GM21723 (cell line): Measurements from ENCODE around the gene SYT11.
A peak's percentile ranks its signal among the peaks of the same experiment; 100 is the strongest.
"Not testable (repeated sequence)": the region's sequence is repeated elsewhere in the genome, so short reads cannot be mapped to it uniquely, and the experiment has no call there.

Experiments
- ATAC-seq: cut with Tn5 transposase; IDR thresholded peaks from one replicate; pipeline ENCODE4 v1.9.1; 2021; ENCODE audit warnings: mild to moderate bottlenecking, moderate library complexity; ENCODE audit not compliant: unreplicated experiment

The SYT11 gene, protein sequence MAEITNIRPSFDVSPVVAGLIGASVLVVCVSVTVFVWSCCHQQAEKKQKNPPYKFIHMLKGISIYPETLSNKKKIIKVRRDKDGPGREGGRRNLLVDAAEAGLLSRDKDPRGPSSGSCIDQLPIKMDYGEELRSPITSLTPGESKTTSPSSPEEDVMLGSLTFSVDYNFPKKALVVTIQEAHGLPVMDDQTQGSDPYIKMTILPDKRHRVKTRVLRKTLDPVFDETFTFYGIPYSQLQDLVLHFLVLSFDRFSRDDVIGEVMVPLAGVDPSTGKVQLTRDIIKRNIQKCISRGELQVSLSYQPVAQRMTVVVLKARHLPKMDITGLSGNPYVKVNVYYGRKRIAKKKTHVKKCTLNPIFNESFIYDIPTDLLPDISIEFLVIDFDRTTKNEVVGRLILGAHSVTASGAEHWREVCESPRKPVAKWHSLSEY

GRCh38 chr1:155859234-155859829 is at the start of gene SYT11:
SYT11 (plus strand) TSS chr1:155859567; CDS start chr1:155859762, 195 bp downstream.
- peak; percentile 62 for ATAC-seq

GRCh38 chr1:155812878-155813277 is 46.5 kb upstream of the SYT11 start:
- no peak for ATAC-seq

- no peak for ATAC-seq
These were observed 45.7 kb upstream of the SYT11 start for GRCh38 chr1:155813672-155814071.

GRCh38 chr1:155816351-155816750 is 43.0 kb upstream of the SYT11 start:
- no peak for ATAC-seq

DNA sequence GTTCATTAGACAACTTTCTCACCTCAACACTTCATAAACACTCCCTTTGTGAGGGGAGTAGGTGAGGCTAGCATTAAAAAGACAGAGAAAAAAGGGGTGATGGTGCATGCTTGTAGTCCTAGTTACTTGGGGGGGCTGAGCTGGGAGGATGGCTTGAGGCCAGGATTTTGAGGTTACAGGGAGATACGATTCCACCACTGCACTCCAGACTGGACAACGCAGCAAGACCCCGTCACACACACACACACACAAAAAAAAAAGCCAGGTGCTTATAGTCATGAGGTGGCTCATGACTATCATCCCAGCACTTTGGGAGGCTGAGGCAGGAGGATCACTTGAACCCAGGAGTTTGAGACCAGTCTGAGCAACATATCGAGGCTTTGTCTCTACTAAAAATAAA is 31.9 kb upstream of the SYT11 start:
- no peak for ATAC-seq

- no peak for ATAC-seq
These were observed 27.9 kb upstream of the SYT11 start for GRCh38 chr1:155831279-155831976.

GRCh38 chr1:155833665-155834295 is 25.6 kb upstream of the SYT11 start:
- ATAC-seq = no peak

GRCh38 chr1:155834296-155834926 is 25.0 kb upstream of the SYT11 start:
- ATAC-seq = no peak

- ATAC-seq = not testable (repeated sequence)
These were observed 24.4 kb upstream of the SYT11 start for GRCh38 chr1:155834927-155835399.

DNA sequence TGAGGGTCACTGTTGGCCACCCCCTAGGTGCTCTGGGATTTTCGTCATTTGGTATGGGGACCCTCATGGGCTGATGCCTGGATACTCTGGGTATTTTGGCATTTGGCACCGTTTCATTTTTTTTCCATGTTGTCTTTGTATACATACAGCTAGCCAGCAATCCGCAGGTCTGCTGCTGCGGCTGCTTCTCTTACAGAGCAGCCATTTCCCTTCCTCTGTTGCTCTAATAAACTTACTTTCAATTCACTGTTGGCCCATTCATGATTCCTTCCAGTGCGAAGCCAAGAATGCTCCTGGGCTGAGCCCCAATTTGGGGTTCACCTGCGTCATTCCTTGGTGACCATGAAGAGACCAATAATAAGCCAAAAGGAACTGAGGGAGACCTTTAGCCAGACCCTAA is 23.8 kb upstream of the SYT11 start:
- no peak for ATAC-seq

- no peak for ATAC-seq
These were observed 19.0 kb upstream of the SYT11 start for GRCh38 chr1:155840386-155840785.

DNA sequence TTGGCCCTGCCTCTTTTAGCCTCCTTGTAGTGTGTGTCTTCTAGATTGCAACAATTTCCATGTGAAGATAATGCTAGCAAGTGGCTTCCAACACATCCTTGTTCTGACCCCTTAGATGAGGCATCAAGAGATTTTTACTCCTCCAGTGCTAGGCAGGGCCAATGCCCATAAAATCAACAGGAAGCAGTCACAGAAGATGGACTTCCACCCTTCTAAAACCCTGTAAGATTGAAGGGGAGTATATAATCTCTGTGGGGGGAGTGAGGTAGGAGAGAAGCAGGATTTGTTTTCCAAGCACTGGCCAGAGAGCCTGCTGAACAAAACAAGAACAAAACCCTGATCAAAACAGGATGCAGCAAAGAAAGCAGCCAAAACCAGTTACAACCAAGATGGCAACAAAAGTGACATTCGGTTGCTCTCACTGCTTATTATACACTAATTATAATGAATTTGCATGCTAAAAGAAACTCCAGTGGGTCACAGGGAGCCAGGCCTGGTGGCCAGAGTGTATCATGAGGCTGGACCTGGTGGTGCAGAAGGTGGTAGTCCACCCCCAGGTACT is 14.4 kb upstream of the SYT11 start:
- ATAC-seq = no peak

DNA sequence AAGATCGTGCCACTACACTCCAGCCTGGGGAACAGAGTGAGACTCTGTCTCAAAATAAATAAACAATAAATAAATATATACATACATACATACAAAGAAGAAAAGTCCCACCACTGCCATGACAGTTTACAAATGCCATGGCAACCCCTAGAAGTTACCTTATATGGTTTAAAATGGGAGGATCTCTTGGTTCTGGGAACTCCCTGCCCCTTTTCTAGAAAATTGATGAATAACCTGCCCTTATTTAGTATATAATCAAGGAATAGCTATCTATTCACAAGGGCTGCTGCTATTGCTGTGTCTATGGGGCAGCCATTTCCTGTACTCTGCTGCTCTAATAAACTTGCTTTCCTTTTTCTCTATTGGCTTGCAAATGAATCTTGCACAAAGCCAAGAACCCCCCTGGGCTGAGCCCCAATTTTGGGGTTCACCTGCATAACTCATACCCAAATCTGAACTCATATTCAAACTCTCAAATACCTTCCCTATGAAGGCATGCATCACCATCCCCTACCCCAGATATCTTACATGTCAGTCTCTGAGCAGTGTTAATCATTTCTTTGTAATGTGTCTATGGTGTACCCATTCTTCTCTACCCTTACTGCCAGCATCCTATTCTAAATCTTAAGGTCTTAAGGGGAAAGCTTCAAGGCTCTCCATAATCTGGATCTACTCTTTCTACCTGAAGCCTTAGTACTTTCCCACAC is 11.4 kb upstream of the SYT11 start:
- no peak for ATAC-seq

GRCh38 chr1:155850345-155850744 is 9.0 kb upstream of the SYT11 start:
- no peak for ATAC-seq

- ATAC-seq = no peak
These were observed 3.0 kb upstream of the SYT11 start for GRCh38 chr1:155856257-155856974.

- peak; percentile 60 for ATAC-seq
These were observed 2.1 kb upstream of the SYT11 start, which contains the start of gene GON4L for GRCh38 chr1:155856975-155857930. GON4L (minus strand) TSS chr1:155857214; CDS start chr1:155853780, 3,434 bp downstream.

DNA sequence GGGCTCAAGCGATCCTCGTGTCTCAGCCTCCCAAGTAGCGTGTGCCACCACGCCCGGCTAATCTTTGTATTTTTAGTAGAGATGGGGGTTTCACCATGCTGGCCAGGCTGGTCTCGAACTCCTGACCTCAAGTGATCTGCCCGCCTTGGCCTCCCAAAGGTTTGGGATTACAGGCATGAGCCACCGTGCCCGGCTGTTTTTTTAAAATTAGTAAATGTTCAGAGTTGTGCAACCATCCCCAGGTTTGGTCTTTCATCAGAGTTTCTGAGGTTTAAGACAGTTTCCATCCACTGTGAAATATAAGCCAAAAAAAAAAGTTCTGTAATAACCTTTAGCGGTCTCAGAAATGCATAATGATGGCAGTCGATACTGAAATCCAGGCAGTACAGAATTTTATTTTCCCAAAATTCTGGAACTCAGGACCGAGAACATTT is 550 bp upstream of the SYT11 start:
- peak; percentile 14 for ATAC-seq
